H9 (cell line): Measurements from ENCODE around the gene FCN1. TPM values are rescaled to one million over a fixed set of nuclear protein-coding genes. Genes with fewer than 3 reads are reported as not detected.

Source experiments
- DNase-seq: peaks from one replicate; pipeline ENCODE4 v3.0.0-alpha.2; 2017
- H2AFZ ChIP-seq: one replicate; pipeline ENCODE4 v1.6.1; 2013; ENCODE audit warnings: mild to moderate bottlenecking, low read length, control low read depth, moderate library complexity
- H2AK5ac ChIP-seq: 2 replicates; pipeline ENCODE4 v1.6.1; 2013; ENCODE audit warnings: low read length, control low read depth, mixed read lengths; ENCODE audit not compliant: insufficient read length
- H2BK120ac ChIP-seq: one replicate; pipeline ENCODE4 v1.6.1; 2013; ENCODE audit warnings: low read depth, mild to moderate bottlenecking, low read length, control low read depth, inconsistent platforms; ENCODE audit not compliant: poor library complexity, severe bottlenecking
- H2BK12ac ChIP-seq: 2 replicates; pipeline ENCODE4 v1.6.1; 2013; ENCODE audit warnings: low read length, control low read depth, mixed read lengths, low read depth; ENCODE audit not compliant: insufficient read length
- H2BK15ac ChIP-seq: 2 replicates; pipeline ENCODE4 v1.6.1; 2013; ENCODE audit warnings: low read depth, low read length, control low read depth
- H2BK20ac ChIP-seq: one replicate; pipeline ENCODE4 v1.6.1; 2013; ENCODE audit warnings: low read depth, mild to moderate bottlenecking, low read length, control low read depth, inconsistent platforms; ENCODE audit not compliant: poor library complexity, severe bottlenecking
- H2BK5ac ChIP-seq: 2 replicates; pipeline ENCODE4 v1.6.1; 2013; ENCODE audit warnings: low read length, control low read depth, mixed read lengths; ENCODE audit not compliant: insufficient read length
- H3K14ac ChIP-seq: 2 replicates; pipeline ENCODE4 v1.6.1; 2013; ENCODE audit warnings: low read length, control low read depth; ENCODE audit not compliant: insufficient read depth
- H3K18ac ChIP-seq: 2 replicates; pipeline ENCODE4 v1.6.1; 2013; ENCODE audit warnings: low read depth, mild to moderate bottlenecking, mixed read lengths, low read length, control low read depth; ENCODE audit not compliant: insufficient read length
- H3K23ac ChIP-seq: 2 replicates; pipeline ENCODE4 v1.6.1; 2013; ENCODE audit warnings: low read length, control low read depth, mixed read lengths, low read depth; ENCODE audit not compliant: insufficient read length
- H3K23me2 ChIP-seq: 2 replicates; pipeline ENCODE4 v1.6.1; 2013; ENCODE audit warnings: low read depth, mild to moderate bottlenecking, mixed read lengths, low read length, control low read depth; ENCODE audit not compliant: insufficient read length, poor library complexity, severe bottlenecking
- H3K27ac ChIP-seq: 2 replicates; pipeline ENCODE4 v1.5.1; 2013; ENCODE audit warnings: low read length, control low read depth, mixed read lengths, low read depth; ENCODE audit not compliant: insufficient read length
- H3K27me3 ChIP-seq: 2 replicates; pipeline ENCODE4 v1.6.1; 2013; ENCODE audit warnings: low read length, control low read depth, inconsistent platforms; ENCODE audit not compliant: insufficient read depth
- H3K4ac ChIP-seq: 2 replicates; pipeline ENCODE4 v1.6.1; 2013; ENCODE audit warnings: low read depth, mild to moderate bottlenecking, control low read depth, inconsistent platforms, low read length, moderate library complexity
- H3K4me1 ChIP-seq: 2 replicates; pipeline ENCODE4 v1.6.1; 2013; ENCODE audit warnings: low read length, control low read depth, inconsistent platforms; ENCODE audit not compliant: insufficient read depth
- H3K4me2 ChIP-seq: 2 replicates; pipeline ENCODE4 v1.6.1; 2013; ENCODE audit warnings: low read length, control low read depth, mixed read lengths; ENCODE audit not compliant: insufficient read length, insufficient read depth
- H3K56ac ChIP-seq: 2 replicates; pipeline ENCODE4 v1.6.1; 2013; ENCODE audit warnings: low read depth, mild to moderate bottlenecking, mixed read lengths, low read length, control low read depth; ENCODE audit not compliant: insufficient read length
- H3K79me1 ChIP-seq: 2 replicates; pipeline ENCODE4 v1.6.1; 2013; ENCODE audit warnings: low read depth, mild to moderate bottlenecking, moderate library complexity, low read length, control low read depth, inconsistent platforms; ENCODE audit not compliant: insufficient read depth, poor library complexity, severe bottlenecking
- H3K79me2 ChIP-seq: 2 replicates; pipeline ENCODE4 v1.6.1; 2013; ENCODE audit warnings: low read length, control low read depth, inconsistent platforms; ENCODE audit not compliant: insufficient read depth
- H3K9ac ChIP-seq: 2 replicates; pipeline ENCODE4 v1.6.1; 2013; ENCODE audit warnings: low read length, control low read depth, mixed read lengths; ENCODE audit not compliant: insufficient read length; ENCODE audit errors: extremely low read depth
- H3K9me3 ChIP-seq: one replicate; pipeline ENCODE4 v1.6.1; 2013; ENCODE audit warnings: low read depth, low read length, inconsistent platforms; ENCODE audit not compliant: control insufficient read depth
- H3T11ph ChIP-seq: one replicate; pipeline ENCODE4 v1.6.1; 2013; ENCODE audit warnings: mild to moderate bottlenecking, low read length, control low read depth, inconsistent platforms
- H4K20me1 ChIP-seq: one replicate; pipeline ENCODE4 v1.6.1; 2013; ENCODE audit not compliant: control insufficient read depth, insufficient read length, insufficient read depth
- H4K5ac ChIP-seq: 2 replicates; pipeline ENCODE4 v1.6.1; 2013; ENCODE audit warnings: low read depth, mild to moderate bottlenecking, mixed read lengths, low read length, control low read depth; ENCODE audit not compliant: insufficient read length
- H4K8ac ChIP-seq: replicated peaks from 2 replicates; pipeline ENCODE4 v1.6.1; 2013; ENCODE audit warnings: low read length, control low read depth, mixed read lengths, low read depth; ENCODE audit not compliant: insufficient read length
- H4K91ac ChIP-seq: 2 replicates; pipeline ENCODE4 v1.6.1; 2013; ENCODE audit warnings: low read depth, mild to moderate bottlenecking, moderate library complexity, mixed read lengths, low read length, control low read depth; ENCODE audit not compliant: insufficient read length
- H3K27ac Mint-ChIP-seq, 3 experiments: 2 replicates in 2 of 3; 3 replicates in 1 of 3; pipeline ENCODE4 v1.8.0; 2020 to 2021; ENCODE audit warnings: mixed read lengths in 3 of 3, mild to moderate bottlenecking in 1 of 3, moderate library complexity in 1 of 3
- H3K27me3 Mint-ChIP-seq: 2 replicates; pipeline ENCODE4 v1.8.0; 2021; ENCODE audit warnings: low read depth, mild to moderate bottlenecking, moderate library complexity, mixed read lengths
- H3K36me3 Mint-ChIP-seq, 3 experiments: 2 replicates in 2 of 3; 3 replicates in 1 of 3; pipeline ENCODE4 v1.8.0; 2020 to 2021; ENCODE audit warnings: low read depth in 3 of 3, mixed read lengths in 3 of 3; ENCODE audit not compliant: insufficient read depth in 1 of 3
- H3K4me1 Mint-ChIP-seq, 2 experiments: 2 replicates each; pipeline ENCODE4 v1.8.0; 2020; ENCODE audit warnings: mixed read lengths in 2 of 2
- H3K4me3 Mint-ChIP-seq, 2 experiments: 2 replicates in 1 of 2; 3 replicates in 1 of 2; pipeline ENCODE4 v1.8.0; 2020 to 2021; ENCODE audit warnings: mild to moderate bottlenecking in 2 of 2, mixed read lengths in 2 of 2, moderate library complexity in 1 of 2
- H3K9me3 Mint-ChIP-seq, 2 experiments: 2 replicates in 1 of 2; 3 replicates in 1 of 2; pipeline ENCODE4 v1.8.0; 2020; ENCODE audit warnings: mild to moderate bottlenecking in 2 of 2, mixed read lengths in 2 of 2, moderate library complexity in 1 of 2
- WGBS: extraction: QIAGEN DNeasy Blood & Tissue Kit; methylation state at CpG from one replicate; pipeline ENCODE4 v1.1.7; 2013; ENCODE audit warnings: missing lambda C conversion rate, low lambda C conversion rate, mixed read lengths; ENCODE audit not compliant: insufficient read length; ENCODE audit errors: extremely low coverage; 5-methylcytosine and 5-hydroxymethylcytosine counted together
- total RNA-seq: library from RNA; stranded (reverse); gene quantifications from 2 replicates; pipeline ENCODE4 v1.2.1, GENCODE V29; 2021
- TF ChIP-seq, protein P1 (sequence below): fragments of 200-600 bp; sonication (generic); conservative IDR thresholded peaks from 3 replicates; pipeline ENCODE4 v1.8.0; 2021; ENCODE audit warnings: antibody characterized with exemption, mild to moderate bottlenecking

The FCN1 gene
- total RNA-seq, 1 experiment from 2014 or later, result not detected

DNA sequence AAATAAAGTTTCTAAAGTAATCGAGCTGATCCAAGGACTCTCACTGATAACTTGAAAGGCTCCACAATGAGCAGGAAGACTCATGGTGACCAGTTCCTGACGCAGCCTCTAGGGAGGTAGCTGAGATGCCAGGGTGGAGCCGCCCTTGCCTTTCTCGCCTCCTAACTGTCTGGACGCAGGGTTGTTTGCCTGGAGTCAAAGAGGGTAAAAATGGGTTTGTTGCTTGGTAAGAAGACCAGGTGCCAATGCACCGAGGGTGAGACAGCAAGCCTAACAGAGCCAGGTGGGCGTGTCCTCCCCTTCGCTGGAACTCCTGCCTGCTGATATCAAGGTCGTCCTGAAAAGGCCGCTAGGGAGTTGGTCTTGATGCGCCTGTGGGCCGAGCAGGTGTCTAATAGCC, 48.6 kb upstream of the FCN1 start:
- H3K27ac ChIP-seq, result no peak overlapping the region
- Mint-ChIP-seq H3K9me3 (no peaks in the 10 kb centered on the region; a peak in 1 of 5 replicates), H3K36me3 (no peaks in the 10 kb centered on the region), H3K27me3 (peaks cover 8% of the 10 kb centered on the region), H3K4me1 (peaks cover 16 to 29% of the 10 kb centered on the region in 2 experiments), H3K4me3 (no peak overlapping the region), H3K27ac (no peak overlapping the region)
- H2AFZ ChIP-seq, result no peak overlapping the region
- no peak overlapping the region for H3K4me2 ChIP-seq
- H3K27me3 ChIP-seq, result no peaks in the 10 kb centered on the region
- no peak overlapping the region for H2BK15ac ChIP-seq
- H3K79me2 ChIP-seq, result no peaks in the 10 kb centered on the region
- no peaks in the 10 kb centered on the region; the same call in 1 of the 2 replicates for H3K4me1 ChIP-seq
- H3K23ac ChIP-seq, result no peak overlapping the region
- no peak for DNase-seq
- no CpG with 5 or more reads among the region's 12 CpGs for WGBS
- TF ChIP-seq, protein P1, sequence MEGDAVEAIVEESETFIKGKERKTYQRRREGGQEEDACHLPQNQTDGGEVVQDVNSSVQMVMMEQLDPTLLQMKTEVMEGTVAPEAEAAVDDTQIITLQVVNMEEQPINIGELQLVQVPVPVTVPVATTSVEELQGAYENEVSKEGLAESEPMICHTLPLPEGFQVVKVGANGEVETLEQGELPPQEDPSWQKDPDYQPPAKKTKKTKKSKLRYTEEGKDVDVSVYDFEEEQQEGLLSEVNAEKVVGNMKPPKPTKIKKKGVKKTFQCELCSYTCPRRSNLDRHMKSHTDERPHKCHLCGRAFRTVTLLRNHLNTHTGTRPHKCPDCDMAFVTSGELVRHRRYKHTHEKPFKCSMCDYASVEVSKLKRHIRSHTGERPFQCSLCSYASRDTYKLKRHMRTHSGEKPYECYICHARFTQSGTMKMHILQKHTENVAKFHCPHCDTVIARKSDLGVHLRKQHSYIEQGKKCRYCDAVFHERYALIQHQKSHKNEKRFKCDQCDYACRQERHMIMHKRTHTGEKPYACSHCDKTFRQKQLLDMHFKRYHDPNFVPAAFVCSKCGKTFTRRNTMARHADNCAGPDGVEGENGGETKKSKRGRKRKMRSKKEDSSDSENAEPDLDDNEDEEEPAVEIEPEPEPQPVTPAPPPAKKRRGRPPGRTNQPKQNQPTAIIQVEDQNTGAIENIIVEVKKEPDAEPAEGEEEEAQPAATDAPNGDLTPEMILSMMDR, result 0 out of 3 replicates have a peak, but pooled peaks have one; percentile 11
- no peak overlapping the region for H2BK12ac ChIP-seq
- no peak overlapping the region for H2BK20ac ChIP-seq
- H4K20me1 ChIP-seq, result no peaks in the 10 kb centered on the region
- H3K9ac ChIP-seq, result no peak overlapping the region
- no peak overlapping the region for H2BK5ac ChIP-seq
- no peaks in the 10 kb centered on the region for H3K23me2 ChIP-seq
- no peak overlapping the region for H4K91ac ChIP-seq
- H4K8ac ChIP-seq, result no peak overlapping the region
- no peak overlapping the region for H2BK120ac ChIP-seq
- H3K56ac ChIP-seq, result no peak overlapping the region
- no peak overlapping the region for H3K18ac ChIP-seq
- no peak overlapping the region for H4K5ac ChIP-seq
- no peak overlapping the region for H3K4ac ChIP-seq
- H2AK5ac ChIP-seq, result no peak overlapping the region
- no peaks in the 10 kb centered on the region for H3K9me3 ChIP-seq
- H3K79me1 ChIP-seq, result no peaks in the 10 kb centered on the region
- H3K14ac ChIP-seq, result no peak overlapping the region
- no peak overlapping the region for H3T11ph ChIP-seq
